ENCODE results near the gene ARL14EP.

- TF ChIP-seq CTCF (IDR thresholded peaks at IDR 0.05) = no peak
- no peak for TF ChIP-seq POLR2A (IDR thresholded peaks at IDR 0.05)
Observed at GRCh38 chr11:30311189-30311588, 11.7 kb upstream of the ARL14EP start.
